NCI-H460 (cell line): ENCODE results near the gene N4BP3. TPM values are rescaled to one million over a fixed set of nuclear protein-coding genes. Genes with fewer than 3 reads are reported as not detected.

ENCODE experiments used
- DNase-seq: peaks from one replicate; pipeline ENCODE4 v3.0.0-alpha.2; 2016; ENCODE audit warnings: low read depth; ENCODE audit errors: extremely low read depth
- total RNA-seq: library from RNA; depleted of rRNA; stranded (reverse); fragments of >200 nt; shearing (Covaris generic); gene quantifications from 2 replicates; pipeline ENCODE4 v1.2.3, GENCODE V29; 2014

N4BP3 gene
- total RNA-seq, 1 experiment from 2014 or later = 0.27 TPM

- no peak for DNase-seq
These were observed 30.6 kb downstream of the N4BP3 start for GRCh38 chr5:178143901-178144300.

DNA sequence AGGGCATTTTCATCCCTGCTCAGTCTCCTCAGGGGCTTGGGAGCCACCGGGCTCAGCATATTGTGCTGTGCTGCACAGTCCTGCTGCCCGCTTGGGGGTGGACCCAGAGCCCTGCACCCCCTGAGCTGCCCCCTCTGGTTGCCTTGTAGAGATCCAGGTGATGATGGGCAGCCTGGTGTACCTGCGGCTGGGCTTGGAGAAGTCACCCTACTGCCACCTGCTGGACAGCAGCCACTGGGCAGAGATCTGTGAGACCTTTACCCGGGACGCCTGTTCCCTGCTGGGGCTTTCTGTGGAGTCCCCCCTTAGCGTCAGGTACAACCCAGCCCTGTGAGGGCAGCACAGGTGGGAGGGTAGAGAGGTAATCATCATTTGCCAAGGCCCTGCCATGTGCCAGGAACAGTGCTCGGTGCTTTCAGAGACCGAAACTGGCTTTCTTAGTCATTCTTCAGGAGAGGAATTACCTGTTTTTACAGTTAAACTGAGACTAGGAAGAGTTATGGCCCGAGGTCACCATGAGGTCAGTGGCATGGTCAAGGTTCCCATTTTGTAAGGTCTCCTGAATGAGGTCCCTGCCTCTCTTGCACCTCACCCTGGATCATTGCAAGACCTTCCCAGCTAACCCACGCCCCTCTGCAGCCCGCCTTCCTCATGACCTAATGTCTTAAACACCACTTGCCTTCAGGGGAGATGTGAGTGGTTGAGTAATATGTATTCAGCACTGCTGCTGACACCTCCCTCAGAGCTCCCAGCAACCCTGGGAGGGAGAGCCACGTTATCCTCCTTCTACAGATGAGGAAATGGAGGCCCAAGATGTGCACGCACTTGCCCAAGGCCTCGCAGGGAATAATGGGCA lies 32.9 kb downstream of the N4BP3 start:
- DNase-seq = peak; percentile 51

- no peak for DNase-seq
These were observed 34.1 kb downstream of the N4BP3 start for GRCh38 chr5:178147406-178147805.

DNA sequence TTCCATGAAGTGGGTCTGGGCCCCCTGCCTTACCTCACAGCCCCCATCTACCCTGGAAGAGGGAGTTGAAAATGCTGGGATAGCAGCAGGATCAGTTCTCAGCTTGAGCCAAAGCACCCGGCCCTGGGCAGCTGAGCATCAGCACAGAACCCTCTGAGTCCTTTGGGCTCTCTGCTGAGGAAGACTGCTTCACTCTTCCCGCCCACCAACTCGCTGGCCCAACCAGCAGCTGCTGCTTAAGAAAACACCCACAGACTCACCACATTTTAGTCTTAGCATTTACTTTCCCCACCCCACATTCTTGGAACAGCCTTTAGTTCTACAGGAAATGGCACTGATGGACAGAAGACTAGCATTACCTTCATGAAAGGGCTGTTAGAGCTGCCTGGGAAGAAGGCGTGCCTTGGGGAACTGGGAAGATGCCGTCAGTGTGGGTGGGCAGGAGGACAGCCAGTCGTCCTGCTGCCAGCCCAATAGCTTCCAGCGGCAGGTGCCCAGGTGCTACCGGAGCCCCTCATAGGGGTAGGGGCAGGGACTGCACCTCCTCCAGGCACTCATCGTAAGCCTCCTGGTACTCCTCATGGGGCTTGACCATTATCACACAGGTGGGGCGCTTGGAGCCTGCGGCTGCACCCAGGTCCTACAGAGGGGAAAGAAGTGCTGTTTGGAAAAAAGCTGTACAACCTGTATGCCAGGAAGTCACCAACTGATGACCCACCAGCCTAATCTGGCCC lies 36.0 kb downstream of the N4BP3 start:
- DNase-seq = no peak

DNA sequence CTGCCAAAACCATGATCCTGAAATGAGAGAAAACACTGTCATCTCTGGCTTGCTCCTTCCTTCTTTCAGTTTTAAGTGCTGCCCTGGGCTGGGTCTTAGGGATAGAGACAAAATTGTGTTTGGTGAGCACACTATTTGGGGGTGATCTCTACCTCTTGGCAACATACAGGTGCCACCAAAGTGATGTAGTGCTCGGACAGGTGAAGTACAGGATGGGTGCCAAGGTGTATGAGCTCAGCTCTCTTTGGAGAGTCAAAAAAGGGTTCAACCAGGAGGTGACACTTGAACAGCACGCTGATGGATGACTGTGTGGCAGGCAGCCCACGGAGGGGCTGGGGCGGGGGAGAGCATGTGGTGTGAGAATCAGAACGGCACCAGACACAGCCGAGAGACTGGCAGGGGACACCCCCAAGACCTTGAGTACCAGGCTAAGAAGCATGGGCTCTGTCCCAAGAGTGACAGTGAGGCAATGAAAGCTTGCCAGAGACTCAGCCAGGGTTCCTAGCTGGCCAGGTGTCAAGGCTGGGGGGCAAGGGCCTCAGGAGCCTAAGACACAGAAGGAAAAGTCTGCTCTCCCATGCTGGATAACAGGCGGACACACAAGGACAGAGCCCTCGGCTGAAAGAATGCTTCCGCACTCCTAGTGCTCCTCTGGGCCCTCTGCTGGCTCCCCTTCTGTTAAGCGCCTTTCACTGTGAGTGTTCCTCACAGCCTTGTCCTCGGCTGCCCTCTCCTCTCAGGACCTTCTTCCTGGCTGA lies 37.8 kb downstream of the N4BP3 start:
- DNase-seq = no peak

DNA sequence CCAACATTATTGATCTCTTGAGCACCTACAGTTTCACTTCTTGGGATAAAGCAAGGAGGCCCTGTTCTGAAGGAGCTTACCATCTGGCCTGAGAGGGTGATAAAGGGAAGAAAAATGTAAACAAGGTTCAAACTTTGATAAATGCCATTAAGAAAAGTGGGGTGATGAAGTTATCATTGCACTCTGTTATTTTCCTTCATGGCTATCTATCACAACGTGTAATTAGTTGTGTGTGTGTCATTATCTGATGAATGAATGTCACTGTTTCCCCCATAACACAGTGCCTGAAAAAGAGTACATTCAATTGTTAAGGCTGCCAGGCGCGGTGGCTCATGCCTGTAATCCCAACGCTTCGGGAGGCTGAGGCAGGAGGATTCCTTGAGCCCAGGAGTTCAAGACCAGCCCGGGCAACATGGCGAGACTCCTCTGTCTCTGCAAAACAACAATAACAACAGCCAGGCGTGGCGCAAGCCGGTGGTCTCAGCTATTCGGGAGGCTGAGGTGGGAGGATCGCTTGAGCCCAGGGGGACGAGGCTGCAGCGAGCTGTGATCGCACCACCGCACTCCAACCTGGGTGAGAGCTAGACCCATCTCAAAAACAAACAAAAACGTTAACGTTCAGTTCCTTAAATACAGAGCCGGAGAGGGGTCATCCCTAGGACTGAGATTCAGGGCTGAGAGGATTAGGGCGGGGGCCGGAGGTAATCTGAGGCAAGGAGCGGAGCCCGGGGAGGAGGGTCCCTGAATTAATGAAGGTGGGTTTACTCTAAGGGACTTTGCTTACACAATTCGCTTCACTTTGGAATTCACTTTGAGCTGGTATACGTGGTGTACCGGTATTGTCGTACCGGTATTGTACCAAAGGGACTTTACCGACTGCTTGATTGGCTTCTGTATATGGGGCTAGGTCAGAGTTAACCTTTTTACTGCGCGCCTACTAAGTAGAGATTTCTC lies 39.4 kb downstream of the N4BP3 start:
- DNase-seq = no peak

GRCh38 chr5:178153530-178154340 lies 40.4 kb downstream of the N4BP3 start, which contains the start of gene NHP2:
Gene NHP2 (minus strand): TSS chr5:178153885. CDS start chr5:178153817, 68 bp downstream.
- DNase-seq = peak; percentile 99

- no peak for DNase-seq
These were observed 41.7 kb downstream of the N4BP3 start for GRCh38 chr5:178155065-178155464.

GRCh38 chr5:178160176-178160575 lies 46.8 kb downstream of the N4BP3 start:
- DNase-seq = no peak

- DNase-seq = no peak
These were observed 49.1 kb downstream of the N4BP3 start for GRCh38 chr5:178162481-178162880.

GRCh38 chr5:178163772-178164735 lies 50.7 kb downstream of the N4BP3 start:
- peak; percentile 80 for DNase-seq

GRCh38 chr5:178165581-178165980 lies 52.2 kb downstream of the N4BP3 start:
- DNase-seq = no peak

- no peak for DNase-seq
These were observed 57.1 kb downstream of the N4BP3 start for GRCh38 chr5:178170455-178170854.

GRCh38 chr5:178174456-178174855 lies 61.1 kb downstream of the N4BP3 start:
- DNase-seq = no peak
